Lung (tissue), 12 donors: ENCODE results near the gene TSHR. TPM values are rescaled to one million over a fixed set of nuclear protein-coding genes. Genes with fewer than 3 reads are reported as not detected.
A peak's percentile ranks its signal among the peaks of the same experiment; 100 is the strongest.

Experiments used
- ATAC-seq: fragments of 200-7000 bp; cut with Tn5 transposase; one replicate; pipeline ENCODE4 v1.9.1; 2020; ENCODE audit warnings: moderate number of reproducible peaks; ENCODE audit not compliant: insufficient read depth, low FRiP score
- DNase-seq, 3 donors: peaks; one replicate each; pipeline ENCODE4 v3.0.0-alpha.2; 2013 to 2017
- H3K27ac ChIP-seq, 2 donors: one replicate each; pipeline ENCODE4 v1.5.1; 2013; ENCODE audit warnings: mild to moderate bottlenecking in 2 of 2, moderate library complexity in 2 of 2, control low read depth in 1 of 2, inconsistent platforms in 1 of 2, low read depth in 1 of 2, low read length in 1 of 2
- H3K27me3 ChIP-seq, 3 donors: one replicate each; pipeline ENCODE4 v1.5.1; 2013; ENCODE audit warnings: low read length in 2 of 3; ENCODE audit not compliant: control insufficient read depth in 3 of 3, insufficient read depth in 3 of 3
- H3K36me3 ChIP-seq, 4 donors: one replicate each; pipeline ENCODE4 v1.5.1; 2013; ENCODE audit warnings: low read length in 4 of 4, mild to moderate bottlenecking in 1 of 4, moderate library complexity in 1 of 4; ENCODE audit not compliant: control insufficient read depth in 4 of 4, insufficient read depth in 4 of 4
- H3K4me1 ChIP-seq, 5 donors: one replicate each; pipeline ENCODE4 v1.5.1; 2013; ENCODE audit warnings: low read length in 5 of 5, mild to moderate bottlenecking in 2 of 5, moderate library complexity in 1 of 5; ENCODE audit not compliant: control insufficient read depth in 5 of 5, insufficient read depth in 5 of 5
- H3K4me3 ChIP-seq: one replicate; pipeline ENCODE4 v1.5.1; 2013; ENCODE audit warnings: mild to moderate bottlenecking, control low read depth, moderate library complexity
- H3K9ac ChIP-seq, 2 donors: one replicate each; pipeline ENCODE4 v1.5.1; 2013; ENCODE audit warnings: low read length in 2 of 2, control low read depth in 1 of 2; ENCODE audit not compliant: insufficient read depth in 1 of 2
- H3K9me3 ChIP-seq, 4 donors: one replicate each; pipeline ENCODE4 v1.5.1; 2013; ENCODE audit warnings: low read length in 3 of 4, mild to moderate bottlenecking in 1 of 4, moderate library complexity in 1 of 4; ENCODE audit not compliant: control insufficient read depth in 4 of 4, insufficient read depth in 3 of 4
- WGBS, 2 donors: extraction: QIAGEN DNeasy Blood & Tissue Kit; methylation state at CpG; one replicate each; pipeline ENCODE4 v1.1.7; 2013; 5-methylcytosine and 5-hydroxymethylcytosine counted together
- polyA plus RNA-seq, 2 donors: library from polyadenylated mRNA; stranded (reverse); fragments of 200-250 nt; gene quantifications; one replicate each; pipeline ENCODE4 v1.2.1, GENCODE V29; 2013
- total RNA-seq, 2 donors: library from RNA; depleted of rRNA in 1 of 2; stranded (reverse); fragments of >200 nt in 1 of 2; gene quantifications; one replicate each; pipeline ENCODE4 v1.2.1, GENCODE V29; 2014 to 2021
- TF ChIP-seq, protein P1 (sequence below): IDR thresholded peaks from 2 replicates; pipeline ENCODE4 v1.5.1; 2012; ENCODE audit warnings: mild to moderate bottlenecking; ENCODE audit errors: control extremely low read depth, extremely low read depth
- donor health status: control.
- donor health status: control.
- donor health status: Bipolar disorder and iron deficiency.
- donor health status: healthy.
- donor health status: DM: yes; HTN: yes; CAD: no.

TSHR gene
- total and polyA plus RNA-seq, 4 donors: 0.04 to 0.31 (median 0.07) TPM; not detected in 1

DNA sequence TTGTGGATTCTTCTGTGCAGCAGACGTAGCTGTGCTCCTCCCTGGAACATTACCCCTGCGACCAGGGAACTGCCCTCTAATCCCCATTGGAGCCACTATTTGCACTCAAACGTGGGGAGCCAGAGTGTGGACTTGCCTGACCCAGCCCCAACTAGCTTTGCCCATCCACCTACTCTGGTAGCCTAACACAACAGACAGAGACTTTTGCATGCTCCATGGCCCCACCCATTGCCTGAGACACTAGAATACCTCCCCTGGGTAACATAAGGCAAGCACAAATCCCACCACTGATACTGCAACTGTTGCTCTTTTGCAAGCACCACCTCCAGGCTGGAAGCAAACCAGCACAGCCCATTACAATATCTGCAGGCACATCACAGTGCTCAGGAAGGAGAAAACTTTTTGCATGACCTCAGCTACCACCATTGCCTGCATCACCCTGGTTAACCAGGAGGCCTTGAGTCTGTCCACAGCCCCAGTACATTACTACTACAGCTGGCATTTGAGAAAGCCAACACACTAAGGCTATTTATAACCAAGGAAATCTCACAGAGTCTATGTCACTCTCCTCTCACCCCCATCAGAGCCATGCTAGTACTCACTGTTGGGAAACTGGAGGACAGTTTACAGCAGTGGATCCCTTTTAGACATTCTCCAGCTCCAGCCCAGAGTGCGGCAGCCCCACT, 28.9 kb upstream of the TSHR start:
- Histone ChIP-seq H3K27ac (no peak overlapping the region), H3K27me3 (no peaks in the 10 kb centered on the region), H3K4me1 (no peaks in the 10 kb centered on the region), H3K36me3 (no peaks in the 10 kb centered on the region), H3K4me3 (no peak overlapping the region), H3K9ac (no peak overlapping the region), H3K9me3 (peaks cover 0 to 4% (median 0%) of the 10 kb centered on the region in 4 donors)
- TF ChIP-seq, protein P1, sequence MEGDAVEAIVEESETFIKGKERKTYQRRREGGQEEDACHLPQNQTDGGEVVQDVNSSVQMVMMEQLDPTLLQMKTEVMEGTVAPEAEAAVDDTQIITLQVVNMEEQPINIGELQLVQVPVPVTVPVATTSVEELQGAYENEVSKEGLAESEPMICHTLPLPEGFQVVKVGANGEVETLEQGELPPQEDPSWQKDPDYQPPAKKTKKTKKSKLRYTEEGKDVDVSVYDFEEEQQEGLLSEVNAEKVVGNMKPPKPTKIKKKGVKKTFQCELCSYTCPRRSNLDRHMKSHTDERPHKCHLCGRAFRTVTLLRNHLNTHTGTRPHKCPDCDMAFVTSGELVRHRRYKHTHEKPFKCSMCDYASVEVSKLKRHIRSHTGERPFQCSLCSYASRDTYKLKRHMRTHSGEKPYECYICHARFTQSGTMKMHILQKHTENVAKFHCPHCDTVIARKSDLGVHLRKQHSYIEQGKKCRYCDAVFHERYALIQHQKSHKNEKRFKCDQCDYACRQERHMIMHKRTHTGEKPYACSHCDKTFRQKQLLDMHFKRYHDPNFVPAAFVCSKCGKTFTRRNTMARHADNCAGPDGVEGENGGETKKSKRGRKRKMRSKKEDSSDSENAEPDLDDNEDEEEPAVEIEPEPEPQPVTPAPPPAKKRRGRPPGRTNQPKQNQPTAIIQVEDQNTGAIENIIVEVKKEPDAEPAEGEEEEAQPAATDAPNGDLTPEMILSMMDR: no peak
- 91 to 95% methylated on average over 4 of the region's 4 CpGs for WGBS, 2 donors
- DNase-seq: no peak
- ATAC-seq: no peak

DNA sequence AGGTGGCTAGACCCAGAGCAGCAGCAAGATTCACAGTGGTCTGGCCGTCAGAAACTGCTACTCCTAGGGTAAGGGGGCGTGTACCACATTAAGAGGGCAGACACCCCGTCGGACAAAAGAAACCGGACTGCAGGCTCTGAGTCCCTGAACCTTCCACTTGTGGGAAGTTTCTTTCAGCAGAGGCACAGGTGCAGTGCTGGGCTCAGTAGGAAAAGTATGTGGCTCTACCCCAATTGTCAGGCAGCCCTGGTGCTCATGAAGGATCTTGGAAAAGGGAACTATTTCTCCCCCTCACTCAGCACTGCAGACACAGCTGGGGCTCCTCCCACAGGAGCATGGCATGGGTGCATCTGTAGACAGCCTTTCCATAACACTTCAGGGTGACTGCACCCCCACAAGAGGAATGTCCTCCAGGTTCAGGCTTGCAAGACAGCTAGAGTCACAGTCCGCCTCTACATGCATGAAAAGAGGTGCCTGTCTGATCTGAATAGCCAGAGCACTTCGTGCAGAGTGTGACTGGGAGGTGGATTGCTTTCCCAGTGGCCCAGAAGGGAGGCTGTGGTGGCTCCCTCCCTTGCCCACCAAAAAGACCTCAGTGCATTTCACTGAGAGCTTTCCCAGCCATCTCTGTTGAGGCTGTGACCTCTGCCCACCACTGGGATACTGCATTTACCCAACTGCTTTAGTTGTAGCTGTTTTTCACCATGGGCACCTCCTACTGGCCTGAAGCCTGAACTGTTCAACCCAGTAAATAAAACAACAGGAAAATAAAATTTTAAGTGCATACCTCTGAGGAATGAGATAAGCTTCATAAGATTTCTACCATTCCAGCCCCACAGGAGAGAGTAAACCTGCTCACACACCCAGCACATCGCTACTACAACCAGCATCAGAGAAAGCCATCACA, 28.1 kb upstream of the TSHR start:
- 93 to 95% methylated on average over 8 of the region's 8 CpGs for WGBS, 2 donors
- no peak for DNase-seq

DNA sequence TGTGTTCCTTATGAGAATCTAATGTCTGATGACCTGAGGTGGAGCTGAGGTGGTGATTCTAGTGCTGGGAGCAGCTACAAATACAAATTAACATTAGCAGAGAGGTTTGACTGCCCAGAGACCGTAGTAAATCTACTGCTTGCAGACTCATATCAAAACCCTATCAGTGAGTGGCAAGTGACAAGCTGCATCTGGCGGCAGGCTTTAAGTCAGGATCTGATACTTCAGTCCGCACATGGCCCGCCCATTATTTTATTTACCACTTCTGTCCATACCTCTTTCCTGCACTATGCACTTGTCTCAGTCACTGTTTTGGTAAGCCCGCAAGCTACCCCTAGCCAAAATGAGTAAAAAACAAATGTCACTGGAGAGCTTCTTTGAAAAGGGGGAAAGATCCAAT, 25.3 kb upstream of the TSHR start:
- TF ChIP-seq, protein P1: no peak
- H3K36me3 ChIP-seq: no peaks in the 10 kb centered on the region
- no peak overlapping the region for H3K4me3 ChIP-seq
- H3K27me3 ChIP-seq: no peaks in the 10 kb centered on the region
- H3K9ac ChIP-seq: no peak overlapping the region
- no peak overlapping the region for H3K27ac ChIP-seq
- peaks cover 0 to 4% (median 0%) of the 10 kb centered on the region in 4 donors for H3K9me3 ChIP-seq
- peak in 1 of 3 donors; percentile 4 for DNase-seq
- WGBS, 2 donors: 82 to 93% methylated on average over 5 of the region's 5 CpGs
- H3K4me1 ChIP-seq: no peaks in the 10 kb centered on the region
- ATAC-seq: no peak

More for the DNA sequence above, 28.1 kb upstream of the TSHR start:
- H3K36me3 ChIP-seq: no peaks in the 10 kb centered on the region
- H3K4me3 ChIP-seq: no peak overlapping the region
- peaks cover 0 to 4% (median 0%) of the 10 kb centered on the region in 4 donors for H3K9me3 ChIP-seq
- H3K27ac ChIP-seq: no peak overlapping the region
- TF ChIP-seq, protein P1: no peak
- no peak overlapping the region for H3K9ac ChIP-seq
- H3K4me1 ChIP-seq: no peaks in the 10 kb centered on the region
- ATAC-seq: no peak
- no peaks in the 10 kb centered on the region for H3K27me3 ChIP-seq
